Activated CD4-positive, alpha-beta T cell treated with anti-CD3 and anti-CD28 coated beads, Interleukin-2, amount 50 U/mL, for 4 hours (primary cell): Measurements from ENCODE around the gene PIF1.

Experiments used
- DNase-seq, 2 experiments: peaks; one replicate each; pipeline ENCODE4 v3.0.0-alpha.2; 2020

Gene PIF1, protein sequence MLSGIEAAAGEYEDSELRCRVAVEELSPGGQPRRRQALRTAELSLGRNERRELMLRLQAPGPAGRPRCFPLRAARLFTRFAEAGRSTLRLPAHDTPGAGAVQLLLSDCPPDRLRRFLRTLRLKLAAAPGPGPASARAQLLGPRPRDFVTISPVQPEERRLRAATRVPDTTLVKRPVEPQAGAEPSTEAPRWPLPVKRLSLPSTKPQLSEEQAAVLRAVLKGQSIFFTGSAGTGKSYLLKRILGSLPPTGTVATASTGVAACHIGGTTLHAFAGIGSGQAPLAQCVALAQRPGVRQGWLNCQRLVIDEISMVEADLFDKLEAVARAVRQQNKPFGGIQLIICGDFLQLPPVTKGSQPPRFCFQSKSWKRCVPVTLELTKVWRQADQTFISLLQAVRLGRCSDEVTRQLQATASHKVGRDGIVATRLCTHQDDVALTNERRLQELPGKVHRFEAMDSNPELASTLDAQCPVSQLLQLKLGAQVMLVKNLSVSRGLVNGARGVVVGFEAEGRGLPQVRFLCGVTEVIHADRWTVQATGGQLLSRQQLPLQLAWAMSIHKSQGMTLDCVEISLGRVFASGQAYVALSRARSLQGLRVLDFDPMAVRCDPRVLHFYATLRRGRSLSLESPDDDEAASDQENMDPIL

DNA sequence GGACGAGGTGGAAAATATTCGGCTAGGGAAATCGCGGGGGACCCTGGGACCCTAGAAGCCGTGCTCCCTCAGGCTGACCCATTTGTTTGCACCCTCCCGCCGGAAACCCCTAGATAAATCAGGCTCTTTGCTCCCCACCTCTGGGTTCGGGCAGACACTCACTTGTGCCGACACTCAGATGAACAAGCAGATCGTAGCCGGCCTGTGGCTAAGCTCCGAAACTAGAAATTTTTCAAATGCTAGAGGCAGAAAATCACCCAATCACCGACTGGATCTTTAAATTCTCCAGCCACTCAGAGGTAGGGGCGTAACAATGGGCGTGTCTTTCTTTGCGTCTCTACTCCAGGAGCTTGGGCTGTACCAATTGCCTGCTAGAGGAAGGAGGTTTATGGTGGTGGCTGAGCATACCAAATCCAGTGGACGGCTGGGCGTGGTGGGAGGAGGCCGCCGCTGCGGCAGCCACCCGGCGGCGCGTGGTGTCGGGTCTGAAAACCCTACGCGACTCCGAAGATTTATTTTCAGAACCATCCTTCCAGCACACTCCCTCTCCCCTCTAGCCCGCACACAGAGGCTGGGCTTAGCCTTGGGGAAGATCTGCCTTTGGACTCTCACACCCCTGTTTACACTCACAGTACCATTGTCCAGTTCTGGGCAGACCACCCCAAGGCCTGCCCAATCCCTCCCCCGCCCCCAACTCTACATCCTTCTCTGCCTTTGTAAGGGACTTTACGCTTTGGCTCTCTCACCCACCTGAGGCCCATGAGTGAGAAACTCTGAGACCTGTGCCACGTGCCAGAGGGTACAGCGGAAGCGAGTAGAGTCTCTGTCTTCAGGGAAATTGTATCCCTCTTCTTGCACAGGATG is at the start of gene PIF1:
Gene PIF1 (minus strand): TSS at position 217 of the 864 bp plus-strand sequence. CDS start 1,312 bp downstream, outside the sequence.
- DNase-seq, result peak; percentile 82 to 83

DNA sequence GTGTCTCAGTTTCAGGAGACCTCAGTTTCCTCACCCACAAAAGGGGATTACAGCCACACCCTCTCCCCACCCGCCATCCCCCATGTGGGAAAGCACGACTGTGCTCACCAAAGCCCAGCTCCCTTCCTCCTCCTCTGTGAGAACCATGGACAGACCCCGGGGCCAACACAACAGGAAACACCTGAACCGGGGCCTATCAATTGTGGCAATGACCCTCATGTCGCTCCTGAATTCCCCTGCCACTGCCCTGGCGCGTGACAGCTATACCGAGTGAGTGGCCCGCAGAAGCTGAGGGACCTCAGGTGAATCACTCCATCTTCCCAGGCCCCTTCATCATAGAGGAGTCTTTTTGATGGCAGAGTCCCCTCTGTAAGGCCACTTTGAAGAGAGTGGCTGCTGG is 44.9 kb upstream of the PIF1 start:
- DNase-seq, result no peak

DNA sequence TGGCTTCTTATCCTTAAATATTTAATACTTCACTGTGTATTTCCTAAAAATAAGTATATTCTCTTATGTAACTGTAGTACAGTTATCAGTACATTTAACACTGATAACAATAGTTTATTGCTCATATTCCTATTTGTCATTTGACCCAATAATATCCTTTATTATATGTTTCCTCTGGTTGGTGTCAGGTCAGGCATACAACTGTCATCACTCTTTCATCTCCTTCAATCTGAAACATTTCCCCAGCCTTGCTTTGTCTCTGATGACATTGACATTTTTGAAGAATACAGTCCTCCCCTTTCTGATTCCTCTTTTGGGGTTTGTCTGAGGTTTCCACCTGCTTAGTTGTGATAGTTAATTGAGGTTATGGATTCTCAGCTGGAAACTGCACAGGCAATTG is 44.1 kb upstream of the PIF1 start:
- DNase-seq, result no peak

DNA sequence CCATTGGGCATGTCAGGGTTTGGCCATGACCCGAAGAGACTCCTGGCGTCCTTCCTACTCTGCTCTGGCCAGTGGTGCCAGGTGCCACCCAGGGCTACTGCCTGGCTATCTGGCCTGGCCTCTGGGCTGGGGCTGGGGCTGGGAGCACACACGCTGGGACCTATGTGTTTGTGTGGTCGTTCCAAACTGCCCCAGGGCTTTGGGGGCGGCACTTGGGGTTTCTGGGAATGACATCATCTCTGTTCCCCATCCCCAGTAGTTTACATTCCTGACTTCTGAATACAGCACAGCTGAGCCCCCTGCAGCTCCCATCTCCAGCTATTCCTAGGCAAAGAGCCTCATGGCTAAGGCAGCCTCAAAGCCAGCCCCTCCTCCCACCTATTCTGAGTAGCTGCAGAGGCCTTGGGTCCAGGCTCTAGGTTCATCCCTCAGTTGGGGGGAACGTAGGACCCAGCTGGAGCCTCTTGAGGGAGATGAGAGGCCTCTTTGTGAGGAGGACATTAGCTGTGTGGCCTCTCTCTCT is 40.6 kb upstream of the PIF1 start:
- DNase-seq, result no peak

DNA sequence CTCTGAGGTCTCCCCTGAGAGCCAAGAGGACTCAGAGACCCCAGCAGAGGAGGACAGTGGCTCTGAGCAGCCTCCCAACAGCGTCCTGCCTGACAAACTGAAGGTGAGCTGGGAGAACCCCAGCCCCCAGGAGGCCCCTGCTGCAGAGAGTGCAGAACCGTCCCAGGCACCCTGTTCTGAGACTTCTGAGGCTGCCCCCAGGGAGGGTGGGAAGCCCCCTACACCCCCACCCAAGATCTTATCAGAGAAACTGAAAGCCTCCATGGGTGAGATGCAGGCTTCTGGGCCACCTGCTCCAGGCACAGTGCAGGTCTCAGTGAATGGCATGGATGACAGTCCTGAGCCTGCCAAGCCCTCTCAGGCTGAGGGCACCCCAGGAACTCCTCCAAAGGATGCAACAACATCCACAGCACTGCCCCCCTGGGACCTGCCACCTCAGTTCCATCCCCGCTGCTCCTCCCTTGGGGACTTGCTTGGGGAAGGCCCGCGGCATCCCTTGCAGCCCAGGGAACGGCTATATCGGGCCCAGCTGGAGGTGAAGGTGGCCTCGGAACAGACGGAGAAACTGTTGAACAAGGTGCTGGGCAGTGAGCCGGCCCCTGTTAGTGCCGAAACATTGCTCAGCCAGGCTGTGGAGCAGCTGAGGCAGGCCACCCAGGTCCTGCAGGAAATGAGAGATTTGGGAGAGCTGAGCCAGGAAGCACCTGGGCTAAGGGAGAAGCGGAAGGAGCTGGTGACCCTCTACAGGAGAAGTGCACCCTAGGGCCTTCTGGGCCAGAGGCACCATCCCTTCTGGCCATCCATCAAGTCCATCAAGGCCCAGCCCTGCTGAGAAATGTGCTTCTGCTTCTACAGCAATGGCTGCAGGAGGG is 39.9 kb upstream of the PIF1 start:
- DNase-seq, result no peak

DNA sequence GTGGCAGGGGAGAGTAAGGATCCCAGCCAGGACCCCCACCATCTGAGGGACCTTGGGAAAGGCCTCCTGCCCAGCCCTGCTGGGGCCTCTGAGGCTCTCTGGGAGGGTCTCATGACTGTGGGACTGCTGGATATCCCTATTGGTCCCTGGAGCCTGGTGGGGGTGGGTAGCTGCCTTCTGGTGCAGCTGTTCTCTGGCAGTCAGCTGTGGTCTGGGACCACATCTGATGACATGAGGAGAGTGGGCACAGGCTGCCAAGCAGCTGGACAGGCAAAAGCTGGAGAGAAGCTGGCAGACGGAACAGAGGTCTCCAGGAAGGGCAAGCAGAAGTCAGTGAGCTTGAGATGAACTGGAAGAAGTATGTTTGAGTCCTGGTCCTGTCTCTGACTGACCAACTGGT is 38.6 kb upstream of the PIF1 start:
- DNase-seq, result no peak

DNA sequence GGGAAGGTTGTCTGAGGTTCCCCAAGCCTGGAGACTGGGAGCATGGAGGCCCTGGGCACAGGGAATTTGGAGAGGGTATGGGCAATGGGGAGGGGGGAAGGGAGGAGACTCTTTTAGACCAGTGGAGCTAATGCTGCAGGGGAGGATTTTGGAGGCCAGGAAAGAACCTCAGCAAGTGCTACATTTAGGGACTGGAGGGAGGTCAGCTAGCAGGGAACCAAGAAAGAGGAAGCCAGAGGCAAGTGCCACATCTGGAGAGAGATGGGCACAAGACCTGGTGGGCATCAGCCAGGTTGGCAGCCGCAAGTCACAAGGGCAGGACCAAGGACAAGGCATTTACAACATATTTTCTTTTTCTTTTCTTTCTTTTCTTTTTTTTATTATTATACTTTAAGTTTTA is 37.0 kb upstream of the PIF1 start:
- no peak for DNase-seq

DNA sequence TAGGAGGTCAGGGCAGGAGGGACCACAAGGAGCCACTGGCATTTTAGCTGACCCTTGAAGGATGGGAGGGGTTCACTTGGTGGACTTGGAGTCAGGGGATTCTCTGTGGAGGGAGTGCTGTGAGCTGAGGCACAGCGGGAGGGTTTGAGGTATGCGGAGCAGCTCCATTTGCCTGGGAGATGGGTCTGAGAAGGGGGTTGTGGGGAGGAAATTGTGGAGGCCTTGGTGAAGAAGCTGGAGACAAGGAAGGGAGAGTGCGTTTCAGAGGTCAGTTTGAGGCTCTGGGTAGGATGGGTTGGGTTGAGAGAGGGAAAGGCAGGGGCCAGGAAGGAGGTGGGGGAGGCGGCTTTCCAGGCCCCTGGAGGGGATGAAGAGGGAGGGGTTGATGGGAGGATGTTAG is 36.5 kb upstream of the PIF1 start:
- DNase-seq, result no peak

DNA sequence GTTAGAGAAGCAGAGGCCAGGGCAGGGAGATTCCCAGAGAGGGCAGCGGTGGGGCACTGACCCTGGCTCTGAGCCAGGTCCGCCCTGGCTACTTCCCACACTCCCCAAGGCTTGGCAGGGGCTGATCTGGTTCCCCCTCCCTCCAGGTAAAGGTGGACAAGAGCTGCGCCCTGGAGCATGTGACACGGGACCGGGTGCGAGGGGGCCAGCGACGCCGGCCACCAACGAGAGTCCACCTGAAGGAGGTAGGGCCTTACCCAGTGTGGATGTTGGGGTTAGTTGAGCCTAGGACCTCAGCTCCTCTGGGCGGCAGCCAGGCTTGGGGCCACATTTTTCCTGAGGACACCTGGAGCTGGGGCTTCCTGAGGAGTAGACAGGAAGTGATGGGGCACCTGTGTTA is 35.9 kb upstream of the PIF1 start:
- no peak for DNase-seq

DNA sequence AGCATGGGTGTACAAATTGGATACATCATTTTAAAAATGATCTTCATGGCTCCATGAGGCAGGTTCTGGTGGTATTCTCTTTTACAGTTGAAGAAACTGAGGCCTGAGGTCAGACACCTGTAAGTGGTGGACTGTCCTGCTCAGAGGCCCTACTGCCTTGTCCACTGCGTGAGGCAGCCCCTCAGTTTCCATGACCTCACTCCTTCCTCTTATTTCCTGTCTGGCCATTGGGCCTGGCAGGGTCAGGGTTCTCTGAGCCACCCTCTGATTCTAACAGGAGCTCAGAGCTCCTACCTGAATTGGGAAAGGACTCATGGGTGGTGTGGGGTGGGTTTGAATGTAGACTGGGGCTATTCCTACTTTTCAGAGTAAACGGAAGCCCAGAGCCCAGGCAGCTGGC is 33.8 kb upstream of the PIF1 start:
- no peak for DNase-seq

DNA sequence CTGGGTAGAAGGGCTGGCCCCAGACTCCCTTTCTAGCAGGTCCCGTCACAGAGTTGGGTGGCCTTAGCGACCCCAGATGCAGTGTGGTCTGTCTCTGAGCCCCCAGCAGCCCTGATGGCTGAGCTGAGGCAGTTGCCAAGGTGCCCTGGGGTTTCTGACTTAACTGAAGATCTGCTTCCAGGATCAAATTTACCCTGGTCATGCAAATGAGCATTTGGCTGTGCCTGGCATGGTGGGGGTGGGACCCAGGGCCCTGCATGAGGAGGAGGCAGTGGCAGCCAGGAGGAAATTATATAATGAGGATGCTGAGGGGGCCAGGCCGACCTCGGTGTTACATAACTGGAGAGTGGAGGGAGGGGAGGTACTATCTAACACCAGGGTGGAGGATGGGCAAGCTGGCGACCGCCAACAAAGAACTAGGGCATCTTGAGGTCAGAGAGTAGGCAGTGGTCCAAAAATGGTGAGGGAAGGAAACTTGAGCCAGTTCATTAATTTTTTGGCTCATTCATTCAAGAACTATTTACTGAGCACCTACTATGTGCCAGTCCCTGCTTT is 32.7 kb upstream of the PIF1 start:
- DNase-seq, result no peak

DNA sequence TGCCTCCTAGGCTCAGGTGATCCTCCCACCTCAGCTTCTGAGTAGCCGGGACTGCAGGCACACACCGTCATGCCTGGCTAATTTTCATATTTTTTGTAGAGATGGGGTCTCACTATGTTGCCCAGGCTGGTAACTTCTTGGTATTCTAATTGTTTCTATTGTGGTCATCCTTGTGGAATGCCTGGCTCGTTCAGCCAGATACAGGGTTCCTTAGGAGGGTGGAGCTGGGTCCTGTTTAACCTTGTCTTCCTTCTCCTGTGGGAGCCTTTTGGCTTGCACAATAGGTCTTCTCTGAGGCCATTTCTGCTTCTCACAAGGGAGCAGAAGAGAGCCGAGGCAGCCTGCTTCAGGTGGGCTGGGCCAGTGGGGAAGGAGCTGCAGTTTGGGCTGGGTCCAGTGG is 32.0 kb upstream of the PIF1 start:
- no peak for DNase-seq

DNA sequence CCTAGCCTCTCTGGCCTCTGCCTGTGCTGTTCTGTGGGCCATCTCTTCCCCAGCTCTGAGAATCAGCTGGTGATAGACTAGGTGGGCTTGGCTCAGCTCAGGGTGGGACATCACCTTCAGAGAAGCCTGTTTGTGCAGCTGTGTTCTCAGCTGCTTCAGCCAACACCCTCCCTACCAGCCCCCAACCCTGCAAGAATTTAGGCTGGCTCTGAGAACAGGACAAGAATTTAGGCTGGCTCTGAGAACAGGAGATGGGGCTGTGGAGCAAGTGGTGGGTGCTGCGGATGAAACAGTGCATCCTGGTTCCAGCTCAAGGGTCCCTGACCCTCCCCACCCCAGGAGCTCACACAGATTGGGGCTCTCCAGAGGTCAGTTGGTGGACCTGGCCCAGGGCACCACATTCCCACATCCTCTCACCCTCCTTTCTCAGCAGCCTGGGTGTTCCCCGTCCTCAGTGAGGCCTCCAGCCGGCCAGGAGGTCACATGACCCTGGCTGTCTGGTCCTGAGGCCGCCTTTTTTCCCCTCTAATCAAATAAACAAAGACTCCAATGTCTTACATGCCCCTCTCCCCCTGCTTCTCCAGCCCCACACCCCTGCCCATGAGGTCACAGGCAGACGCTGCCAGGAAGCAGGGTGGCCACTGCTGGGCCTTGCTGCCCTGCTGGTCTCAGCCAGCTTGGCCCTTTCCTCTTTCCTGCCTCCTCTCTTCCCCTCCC is 31.1 kb upstream of the PIF1 start:
- no peak for DNase-seq

DNA sequence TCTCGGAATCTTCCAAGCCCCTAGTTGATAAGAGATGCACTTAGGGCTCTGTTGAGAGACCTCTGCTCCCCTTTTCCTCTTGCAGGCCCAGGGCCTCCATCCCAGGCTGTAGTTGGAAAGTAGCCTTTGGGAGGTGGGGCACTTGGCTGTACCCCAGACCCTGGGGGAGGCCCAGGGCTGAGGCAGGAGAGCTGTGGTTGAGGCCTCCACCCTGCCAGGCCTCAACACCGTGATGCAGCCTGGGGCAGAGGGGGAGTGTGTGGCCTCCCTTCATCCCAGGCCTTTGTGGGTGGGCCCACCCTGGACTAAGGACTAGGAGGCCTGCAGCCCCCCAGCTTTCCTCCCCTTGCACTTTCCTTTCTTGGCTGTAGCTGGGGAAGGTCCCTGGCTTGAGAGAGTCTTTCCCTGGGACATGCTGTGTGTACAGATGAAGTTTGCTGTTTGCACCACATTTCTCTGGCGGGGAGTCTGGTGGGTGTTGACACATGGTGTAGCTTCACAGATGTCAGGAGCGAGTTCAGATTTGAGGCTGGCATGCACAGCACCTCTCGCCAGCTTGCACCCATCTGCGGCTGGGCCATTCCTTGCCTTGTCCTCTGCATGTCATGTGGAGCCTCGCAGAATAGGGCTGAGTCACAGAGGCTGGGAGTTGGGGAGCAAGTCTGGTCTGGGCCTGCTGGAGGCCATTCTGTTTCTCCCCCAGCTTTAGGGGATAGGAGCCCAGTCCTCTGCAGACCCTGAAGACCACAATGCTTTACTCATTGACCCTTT is 29.9 kb upstream of the PIF1 start:
- no peak for DNase-seq

DNA sequence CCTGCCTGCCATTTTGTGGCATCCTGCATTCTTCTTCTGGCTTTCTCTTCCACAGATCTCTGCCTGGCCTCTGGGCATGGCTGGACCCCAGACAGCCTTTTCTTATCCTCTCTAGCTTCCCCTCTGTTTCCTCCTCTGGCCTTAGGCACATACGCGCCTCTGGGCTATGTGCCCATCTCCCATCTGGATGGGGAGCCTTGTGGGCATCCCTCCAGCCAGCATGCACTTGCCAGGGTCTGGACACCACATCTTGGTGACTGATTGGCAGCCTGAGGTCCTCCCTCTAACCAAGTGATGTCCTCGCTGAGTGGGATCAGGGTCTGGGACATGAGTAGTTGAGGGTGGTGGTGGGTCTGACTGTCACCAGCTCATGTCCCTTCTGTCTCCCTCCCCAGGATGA is 29.1 kb upstream of the PIF1 start:
- no peak for DNase-seq

DNA sequence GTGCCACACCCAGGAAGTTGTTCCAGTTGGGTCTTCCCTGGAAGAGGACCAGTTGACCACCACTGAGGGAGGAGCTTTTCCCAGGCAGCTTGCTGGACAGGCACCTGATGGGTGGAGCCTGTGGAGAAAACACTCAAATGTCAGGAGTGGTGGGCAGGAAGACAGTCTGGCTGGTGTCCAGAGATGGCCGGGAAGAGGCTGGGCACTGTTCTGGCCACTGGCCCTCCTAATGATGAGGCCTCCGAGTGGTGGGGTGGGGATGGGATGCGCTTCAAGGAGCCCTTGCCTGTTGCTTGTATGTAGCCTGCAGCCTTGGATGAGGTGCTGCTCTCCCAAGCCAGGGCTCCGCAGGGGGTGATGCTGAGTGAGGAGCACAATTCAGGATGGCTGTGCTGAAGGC is 28.6 kb upstream of the PIF1 start:
- DNase-seq, result no peak

DNA sequence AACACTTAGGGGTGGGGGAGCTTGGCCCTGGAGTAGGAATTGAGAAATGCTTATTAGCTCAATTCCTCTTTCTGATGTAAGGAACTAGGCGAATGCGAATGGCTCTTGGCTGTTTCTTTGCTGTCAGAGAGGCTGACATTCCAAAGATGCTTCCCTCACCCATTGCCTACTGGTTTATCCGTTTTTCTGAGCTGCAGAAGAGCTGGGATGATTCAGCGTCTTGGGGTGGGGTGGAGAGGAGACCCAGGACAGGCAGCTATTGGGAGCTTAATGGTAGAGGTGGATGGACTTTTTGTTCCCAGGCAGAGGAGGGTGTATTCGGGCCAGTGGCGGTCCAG is 26.0 kb upstream of the PIF1 start:
- DNase-seq, result no peak

DNA sequence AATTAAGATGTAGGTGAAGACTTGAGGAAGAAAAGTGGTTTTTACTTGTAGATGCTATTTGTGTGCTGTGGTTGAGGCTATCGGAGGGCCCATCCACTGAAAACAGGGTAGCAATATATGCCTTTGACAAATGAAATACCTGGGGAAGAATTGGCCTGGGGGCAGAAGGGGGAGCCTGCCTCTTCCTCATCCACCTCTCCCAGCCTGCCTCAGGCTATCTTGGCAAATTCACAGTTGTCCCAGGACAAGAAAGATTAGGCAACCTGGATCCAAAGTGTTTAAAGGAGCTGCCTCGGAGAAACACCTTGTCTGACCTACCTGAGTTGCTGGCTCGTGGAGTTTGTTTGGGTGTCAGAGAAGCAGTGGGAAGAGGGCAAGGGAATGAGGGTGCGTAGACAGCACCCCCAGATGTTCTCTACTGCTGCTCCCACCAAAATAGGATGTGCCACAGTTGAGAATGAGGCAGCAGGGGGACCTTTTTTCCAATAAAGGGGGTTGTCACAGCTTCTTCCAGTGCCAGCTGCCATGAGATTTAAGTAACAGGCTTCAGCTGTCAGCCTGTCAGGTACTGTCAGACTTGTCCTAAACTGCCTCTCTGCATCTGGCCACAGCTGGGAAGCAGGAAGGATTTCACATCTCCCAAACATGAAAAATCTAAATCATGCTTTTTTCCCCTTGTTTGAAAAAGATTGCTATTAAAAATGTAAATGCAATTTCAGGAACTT is 25.5 kb upstream of the PIF1 start:
- DNase-seq, result no peak

DNA sequence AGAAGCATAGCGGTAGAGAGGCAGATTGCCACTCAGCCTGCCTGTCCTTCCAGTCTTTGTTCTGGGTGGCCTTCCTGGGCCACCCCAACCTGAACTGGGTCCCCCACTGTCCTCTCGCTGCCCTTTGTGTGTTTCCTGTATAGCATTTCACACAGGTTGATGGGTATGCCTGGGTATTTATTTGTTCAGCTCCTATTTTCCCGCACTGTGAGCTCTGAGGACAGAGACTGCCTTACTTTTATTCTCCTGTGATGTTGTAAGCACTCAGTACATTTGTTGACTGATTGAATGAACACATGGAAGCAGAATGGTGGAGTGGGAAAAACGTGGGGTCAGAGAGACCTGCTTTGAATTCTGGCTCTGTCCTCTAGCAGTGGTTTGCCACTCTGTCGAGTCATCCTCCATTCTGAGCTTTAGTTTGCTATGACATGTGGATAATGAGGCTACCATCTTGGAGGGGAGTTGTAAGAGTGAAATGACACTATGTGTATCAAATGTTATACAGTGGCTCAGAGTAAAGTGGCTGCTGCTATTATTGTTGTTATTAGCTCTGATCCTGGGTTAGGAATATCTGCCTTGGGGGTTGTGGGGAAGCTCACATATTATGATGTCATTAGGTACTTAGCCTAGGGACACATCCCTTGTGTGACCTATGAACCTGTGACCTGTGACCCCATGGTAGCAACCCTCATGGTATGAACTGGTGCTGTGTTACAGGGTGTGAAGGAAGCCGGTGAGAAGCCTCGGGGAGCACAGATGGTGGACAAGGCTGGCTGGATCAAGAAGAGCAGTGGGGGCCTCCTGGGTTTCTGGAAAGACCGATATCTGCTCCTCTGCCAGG is 22.6 kb upstream of the PIF1 start:
- no peak for DNase-seq
